ENCODE results near the gene MAST2. TPM values are rescaled to one million over a fixed set of nuclear protein-coding genes. Genes with fewer than 3 reads are reported as not detected.

MAST2 gene
- total and polyA plus RNA-seq, 9 of the 15 experiments (the other 6 are each of a cell fraction or from before 2014, with no cell fraction given), result 0.73 to 32.0 (median 17.8) TPM

- TF ChIP-seq RCOR1 (IDR thresholded peaks at IDR 0.05; ENCODE audit: borderline replicate concordance in 1 of 2, low read depth in 2 of 2, low read length in 2 of 2), result no peak
- TF ChIP-seq HNRNPLL (IDR thresholded peaks at IDR 0.05; ENCODE audit: low read depth, low read length, poor library complexity, severe bottlenecking), result no peak
- TF ChIP-seq CREB5 (CRISPR knock-in tag; IDR thresholded peaks at IDR 0.05), result no peak
- TF ChIP-seq E2F5 (CRISPR knock-in tag; IDR thresholded peaks at IDR 0.05), result peak; percentile 69; the same call in 1 of the 2 replicates
- TF ChIP-seq GABPB2 (CRISPR knock-in tag; conservative IDR thresholded peaks at IDR 0.05), result no peak
- no peak for TF ChIP-seq ZBTB43 (CRISPR knock-in tag; IDR thresholded peaks at IDR 0.05)
- no peak for TF ChIP-seq BRF2 (IDR thresholded peaks at IDR 0.05; ENCODE audit: borderline replicate concordance, insufficient read depth, insufficient read length)
- no peak for TF ChIP-seq ZSCAN29 (IDR thresholded peaks at IDR 0.05)
- no peak for TF ChIP-seq RFX1 (IDR thresholded peaks at IDR 0.05)
- TF ChIP-seq NBN (IDR thresholded peaks at IDR 0.05; ENCODE audit: low read depth), result no peak
- TF ChIP-seq RBM15 (IDR thresholded peaks at IDR 0.05; ENCODE audit: insufficient read depth, low read length), result no peak
- TF ChIP-seq ELF4 (CRISPR knock-in tag; IDR thresholded peaks at IDR 0.05), result no peak
- 0 out of 2 replicates have a peak, but pooled peaks have one; percentile 35 for TF ChIP-seq KLF6 (CRISPR knock-in tag; IDR thresholded peaks at IDR 0.05; ENCODE audit: borderline replicate concordance)
- no peak; the same call in 1 of the 2 replicates for TF ChIP-seq HMBOX1 (IDR thresholded peaks at IDR 0.05)
- TF ChIP-seq HMG20A (CRISPR knock-in tag; conservative IDR thresholded peaks at IDR 0.05), result no peak
- no peak for TF ChIP-seq TRIM28 (IDR thresholded peaks at IDR 0.05)
- no peak for TF ChIP-seq SREBF1 (IDR thresholded peaks at IDR 0.05; ENCODE audit: borderline replicate concordance, low read depth, low read length)
- TF ChIP-seq HDAC1 (IDR thresholded peaks at IDR 0.05), result no peak
- no peak for TF ChIP-seq ZBTB8A (IDR thresholded peaks at IDR 0.05; ENCODE audit: partially characterized antibody)
- no peak for TF ChIP-seq ILF3 (IDR thresholded peaks at IDR 0.05; ENCODE audit: borderline replicate concordance)
- TF ChIP-seq RBM17 (IDR thresholded peaks at IDR 0.05; ENCODE audit: borderline replicate concordance, low read depth, low read length), result no peak
- TF ChIP-seq SRSF3 (IDR thresholded peaks at IDR 0.05; ENCODE audit: insufficient read depth, low read length), result no peak
These were observed 233.8 kb downstream of the MAST2 start (continued) for GRCh38 chr1:46036894-46037839.
